ENCODE measurements around the gene OSGIN1.
"Not testable (repeated sequence)": the region's sequence is repeated elsewhere in the genome, so short reads cannot be mapped to it uniquely, and the experiment has no call there.

OSGIN1 gene

GRCh38 chr16:83926726-83927397, 26.2 kb upstream of the OSGIN1 start:
- DNase-seq, result peak; percentile 38 to 40

- DNase-seq, result no peak
Observed at GRCh38 chr16:83928341-83929055, 24.5 kb upstream of the OSGIN1 start.

- no peak for DNase-seq
Observed at GRCh38 chr16:83929811-83930555, 23.1 kb upstream of the OSGIN1 start.

GRCh38 chr16:83930730-83931500, 22.1 kb upstream of the OSGIN1 start:
- DNase-seq, result no peak

DNA sequence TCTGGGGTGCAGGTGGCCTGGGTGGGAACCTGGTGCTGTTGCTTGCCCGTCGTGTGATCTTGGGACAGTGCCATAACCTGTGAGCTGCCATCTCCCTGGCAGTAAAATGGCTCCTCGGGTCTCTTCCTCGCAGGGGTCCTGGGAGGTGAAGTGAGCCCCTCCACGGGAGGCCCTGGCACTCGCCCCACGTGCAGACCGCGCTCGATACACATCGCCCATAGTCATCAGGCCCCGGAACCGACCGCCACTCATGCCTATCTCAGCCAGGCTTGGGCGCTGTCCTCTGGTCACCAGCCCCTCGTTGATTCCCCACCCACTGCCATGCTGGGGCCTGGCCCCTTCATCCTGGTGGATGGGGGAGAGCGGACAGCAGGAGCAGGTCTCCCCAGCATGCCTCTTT, 21.5 kb upstream of the OSGIN1 start:
- DNase-seq, result no peak

GRCh38 chr16:83932304-83932703, 20.7 kb upstream of the OSGIN1 start:
- no peak for DNase-seq

DNA sequence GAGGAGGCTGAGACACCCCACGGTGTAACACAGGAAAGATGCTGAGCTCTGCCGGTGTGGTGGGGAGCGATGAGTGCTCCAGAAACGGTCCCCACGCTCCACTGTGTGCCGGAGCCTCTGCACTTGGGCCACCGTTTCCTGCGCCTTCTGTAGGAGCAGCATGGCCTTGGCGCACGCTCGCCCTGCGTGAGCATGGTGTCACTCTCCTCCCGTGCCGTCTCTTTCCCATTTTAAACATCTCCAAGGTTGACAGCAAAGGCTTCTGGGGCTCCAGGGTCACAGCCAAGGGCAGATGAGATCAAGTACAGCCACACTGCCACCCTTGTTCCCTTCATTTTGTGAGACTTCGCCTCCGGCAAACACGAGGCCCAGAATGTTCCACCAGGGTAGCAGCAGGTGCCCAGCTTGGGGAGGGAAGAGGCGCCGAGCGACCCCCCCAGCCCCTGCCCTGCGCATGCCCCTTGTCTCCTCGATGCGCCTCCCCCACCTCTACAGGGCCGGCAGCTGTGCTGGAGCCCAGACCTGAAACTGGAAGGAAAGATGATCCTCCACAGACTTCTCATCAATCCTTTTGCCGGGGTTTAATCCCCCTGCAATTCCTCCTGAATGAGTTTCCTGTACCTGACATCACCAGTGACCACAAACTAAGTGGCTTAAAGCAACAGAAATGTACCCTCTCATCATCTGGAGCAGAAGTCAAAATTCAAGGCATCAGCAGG, 19.9 kb upstream of the OSGIN1 start:
- no peak for DNase-seq

DNA sequence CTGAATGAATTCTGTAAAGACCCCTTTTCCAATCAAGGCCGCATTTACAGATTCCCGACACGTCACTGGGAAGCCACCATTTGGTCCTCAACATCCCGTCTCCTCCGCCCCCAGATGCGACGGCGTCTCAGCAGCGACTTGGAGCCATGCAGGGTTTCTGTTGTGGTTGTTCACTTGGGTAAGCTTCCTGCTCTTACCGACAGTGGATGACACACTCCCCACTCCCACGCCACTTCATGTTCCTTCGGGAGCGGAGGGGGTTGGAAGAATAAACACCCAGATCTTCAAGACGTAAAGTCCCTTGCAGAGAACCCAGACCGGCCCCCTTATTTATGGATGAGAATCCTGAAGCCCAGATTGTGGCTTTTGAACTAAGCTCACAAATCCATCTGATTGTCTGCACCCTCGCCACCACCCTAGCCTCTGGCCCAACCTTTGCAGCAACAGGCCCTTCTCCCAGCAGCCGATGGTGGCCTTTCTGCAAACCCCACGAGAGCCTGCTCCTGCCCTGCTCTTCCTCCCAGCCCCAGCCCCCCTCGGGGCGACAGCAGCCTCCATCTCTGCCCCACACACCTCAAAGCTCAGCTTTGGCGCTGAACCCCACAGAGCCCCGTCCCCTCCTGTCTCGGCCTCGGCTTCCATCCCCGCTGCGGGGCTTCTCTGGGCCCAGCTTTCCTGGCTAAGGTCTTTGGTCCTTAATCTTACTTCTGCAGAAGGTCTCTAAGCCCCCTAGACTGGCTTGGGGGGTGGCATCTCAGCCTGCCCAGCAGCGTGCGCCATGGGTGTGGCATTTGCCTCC, 19.0 kb upstream of the OSGIN1 start:
- DNase-seq, result no peak

GRCh38 chr16:83934684-83934977, 18.4 kb upstream of the OSGIN1 start:
- DNase-seq, result no peak

DNA sequence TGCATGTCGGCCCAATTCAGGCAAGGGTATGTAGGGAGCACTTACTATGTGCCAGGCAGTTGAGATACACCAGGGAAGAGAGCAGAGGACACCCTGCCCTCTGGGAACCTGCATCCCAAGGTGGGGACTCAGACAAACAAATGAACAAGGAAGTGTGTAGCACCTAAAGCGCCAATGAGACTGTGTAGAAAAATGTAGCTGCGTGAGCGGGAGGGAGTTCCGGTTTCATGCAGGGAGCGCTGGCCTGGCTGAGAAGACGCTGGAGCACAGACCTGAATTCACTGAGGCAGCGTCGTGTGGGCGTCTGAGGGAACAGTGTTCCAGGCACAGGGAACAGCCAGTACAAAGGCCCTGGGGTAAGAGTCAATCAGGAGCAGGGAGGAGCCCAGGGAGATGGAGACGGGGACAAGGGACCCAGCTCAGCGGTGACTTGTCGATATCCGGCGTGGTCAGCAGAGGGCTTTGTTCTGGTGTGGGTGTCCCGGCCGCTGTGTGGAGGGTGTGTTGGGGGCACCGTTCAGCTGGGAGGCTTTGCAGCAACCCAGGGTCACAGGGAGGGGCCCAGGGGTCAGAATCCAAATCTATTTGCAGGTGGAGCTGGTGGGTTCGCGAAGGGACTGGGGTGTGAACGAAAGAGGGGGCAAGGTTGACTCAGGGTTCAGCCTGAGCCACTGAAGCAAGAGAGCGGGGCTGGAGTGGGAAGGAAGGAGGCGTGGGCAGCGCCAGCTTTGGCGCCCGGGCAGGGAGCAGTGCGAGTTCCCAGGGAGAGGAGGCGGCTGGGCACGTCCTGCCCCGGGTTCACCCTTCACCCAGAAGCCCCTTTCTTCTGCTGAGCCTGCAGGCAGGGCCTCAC, 17.8 kb upstream of the OSGIN1 start:
- no peak for DNase-seq

DNA sequence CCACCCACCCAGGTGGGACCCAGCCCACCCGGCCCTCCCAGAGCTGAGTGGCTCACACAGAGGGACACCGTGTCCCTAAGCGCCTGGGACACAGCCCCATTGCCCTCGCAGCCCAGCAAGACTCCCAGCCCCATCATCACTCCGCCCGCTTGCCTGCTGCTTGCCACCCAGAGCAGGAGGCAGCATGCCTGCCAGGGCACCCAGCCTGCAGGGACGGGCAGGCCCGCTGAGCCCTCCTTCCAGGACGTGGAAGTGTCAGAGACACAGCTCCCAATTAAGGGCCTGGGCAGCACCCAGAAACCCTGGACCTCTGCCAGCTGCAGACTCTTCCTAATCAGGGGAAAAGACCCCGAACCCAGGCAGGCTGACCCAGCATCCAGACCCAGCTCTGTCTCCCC, 17.2 kb upstream of the OSGIN1 start:
- no peak for DNase-seq

- DNase-seq, result no peak
Observed at GRCh38 chr16:83936581-83937165, 16.4 kb upstream of the OSGIN1 start.

GRCh38 chr16:83937267-83937666, 15.8 kb upstream of the OSGIN1 start:
- DNase-seq, result no peak

DNA sequence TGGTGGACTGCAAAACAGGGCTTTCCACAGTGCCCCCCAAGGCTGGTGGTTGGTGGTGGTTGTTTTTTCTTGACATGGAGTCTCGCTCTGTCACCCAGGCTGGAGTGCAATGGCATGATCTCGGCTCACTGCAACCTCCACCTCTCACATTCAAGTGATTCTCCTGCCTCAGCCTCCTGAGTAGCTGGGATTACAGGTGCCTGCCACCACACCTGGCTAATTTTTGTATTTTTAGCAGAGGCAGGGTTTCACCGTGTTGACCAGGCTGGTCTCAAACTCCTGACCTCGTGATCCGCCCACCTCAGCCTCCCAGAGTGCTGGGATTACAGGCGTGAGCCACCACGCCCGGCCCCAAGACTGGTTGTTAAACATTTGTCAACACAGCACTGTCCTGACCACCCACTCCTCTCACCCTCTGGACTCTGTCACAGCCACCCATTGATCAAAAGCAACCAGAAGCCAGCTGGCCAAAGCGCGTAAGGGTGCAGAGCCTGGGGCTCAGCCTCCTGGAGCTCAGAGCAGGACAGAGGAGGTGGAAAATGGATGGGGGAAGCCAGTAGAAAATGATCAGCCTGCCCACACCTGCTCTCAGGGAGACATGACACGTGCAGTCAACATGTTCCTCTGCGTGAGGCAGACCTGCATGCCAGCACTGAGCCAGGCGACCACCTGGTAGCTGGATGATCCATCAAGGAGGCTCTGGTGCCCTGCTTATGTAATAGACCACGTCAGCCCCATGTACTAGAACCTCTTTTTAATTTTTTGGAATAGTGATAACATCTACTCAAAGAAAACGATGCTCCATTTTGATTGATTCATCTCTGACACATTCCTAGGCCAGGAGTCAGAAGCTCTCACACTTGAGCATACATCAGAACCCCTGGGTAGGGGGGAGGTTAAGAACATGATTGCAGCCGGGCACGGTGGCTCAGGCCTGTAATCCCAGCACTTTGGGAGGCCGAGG, 14.8 kb upstream of the OSGIN1 start:
- no peak for DNase-seq

DNA sequence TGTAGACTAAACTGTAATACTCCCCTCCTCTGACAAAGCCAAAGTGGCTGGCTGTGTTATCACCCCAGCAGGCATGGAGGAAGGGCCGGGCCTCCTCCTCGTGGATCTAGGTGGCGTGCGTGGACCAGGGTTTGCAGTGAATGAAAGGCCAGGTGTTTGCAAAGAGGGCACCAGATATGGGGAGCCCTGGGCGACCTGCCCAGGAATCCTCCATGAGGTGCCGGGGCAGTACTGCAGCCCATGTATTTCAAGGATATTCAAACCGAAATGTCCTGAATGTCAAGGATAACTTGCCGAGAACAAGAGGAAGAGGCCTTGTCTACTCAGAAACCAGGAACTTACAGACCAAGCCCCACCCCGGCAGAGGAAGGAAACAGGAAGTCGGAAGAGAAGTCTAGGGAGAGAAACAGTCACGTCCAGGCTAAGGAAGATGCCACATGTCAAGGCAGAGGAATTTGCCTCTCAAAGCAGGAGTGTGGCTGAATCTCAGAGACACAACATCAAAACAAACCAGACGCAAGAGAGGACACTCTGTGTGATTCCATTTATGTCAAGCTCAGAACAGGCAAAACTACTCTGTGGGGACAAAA, 13.7 kb upstream of the OSGIN1 start:
- peak in 1 of 2 donors; percentile 48 for DNase-seq

- no peak for DNase-seq
Observed at GRCh38 chr16:83940119-83940518, 12.9 kb upstream of the OSGIN1 start.

- DNase-seq, result no peak
Observed at GRCh38 chr16:83940630-83941378, 12.2 kb upstream of the OSGIN1 start.

GRCh38 chr16:83941546-83941945, 11.5 kb upstream of the OSGIN1 start:
- not testable (repeated sequence) for DNase-seq
